Liver (tissue), 9 donors: ENCODE results near the gene ZDHHC19. TPM values are rescaled to one million over a fixed set of nuclear protein-coding genes. Genes with fewer than 3 reads are reported as not detected.

Experiments
- DNase-seq: peaks from one replicate; pipeline ENCODE4 v3.0.0-alpha.2; 2017; ENCODE audit warnings: low spot score
- H3K27ac ChIP-seq, 2 donors: one replicate each; pipeline ENCODE4 v1.7.0; 2013; ENCODE audit warnings: inconsistent platforms in 2 of 2, low read length in 2 of 2, control low read depth in 1 of 2, low read depth in 1 of 2, mild to moderate bottlenecking in 1 of 2
- H3K27me3 ChIP-seq, 4 donors: one replicate each; pipeline versions ENCODE4 v1.6.1 to v1.7.0; 2013; ENCODE audit warnings: low read length in 3 of 4, inconsistent platforms in 1 of 4, mild to moderate bottlenecking in 1 of 4, moderate library complexity in 1 of 4; ENCODE audit not compliant: control insufficient read depth in 4 of 4, insufficient read depth in 4 of 4
- H3K36me3 ChIP-seq, 4 donors: one replicate each; pipeline versions ENCODE4 v1.6.1 to v1.7.0; 2013; ENCODE audit warnings: low read length in 3 of 4, mild to moderate bottlenecking in 3 of 4, low read depth in 1 of 4, moderate library complexity in 1 of 4; ENCODE audit not compliant: control insufficient read depth in 4 of 4, insufficient read depth in 3 of 4
- H3K4me1 ChIP-seq, 4 donors: one replicate each; pipeline versions ENCODE4 v1.6.1 to v1.7.0; 2013; ENCODE audit warnings: low read length in 3 of 4, mild to moderate bottlenecking in 3 of 4, moderate library complexity in 1 of 4; ENCODE audit not compliant: control insufficient read depth in 4 of 4, insufficient read depth in 4 of 4
- H3K4me3 ChIP-seq, 3 donors: one replicate each; pipeline versions ENCODE4 v1.6.1 to v1.7.0; 2013; ENCODE audit warnings: low read length in 3 of 3, control low read depth in 1 of 3, low read depth in 1 of 3, mild to moderate bottlenecking in 1 of 3
- H3K9ac ChIP-seq, 2 donors: one replicate each; pipeline ENCODE4 v1.7.0; 2013; ENCODE audit warnings: low read length in 2 of 2, mild to moderate bottlenecking in 2 of 2, moderate library complexity in 2 of 2, control low read depth in 1 of 2, low read depth in 1 of 2
- H3K9me3 ChIP-seq, 4 donors: one replicate each; pipeline versions ENCODE4 v1.6.1 to v1.7.0; 2013; ENCODE audit warnings: low read length in 3 of 4; ENCODE audit not compliant: control insufficient read depth in 4 of 4
- ATF3 ChIP-seq: IDR thresholded peaks from 2 replicates; pipeline ENCODE4 v1.6.1; 2016; ENCODE audit warnings: antibody characterized with exemption
- EGR1 ChIP-seq, 2 donors: IDR thresholded peaks; 2 replicates each; pipeline ENCODE4 v1.6.1; 2016 to 2018; ENCODE audit warnings: antibody characterized with exemption in 2 of 2, low read depth in 2 of 2
- FOXA1 ChIP-seq: IDR thresholded peaks from 2 replicates; pipeline ENCODE4 v1.6.1; 2016; ENCODE audit warnings: antibody characterized with exemption
- FOXA2 ChIP-seq: IDR thresholded peaks from 2 replicates; pipeline ENCODE4 v1.6.1; 2016; ENCODE audit warnings: antibody characterized with exemption
- GABPA ChIP-seq, 2 donors: IDR thresholded peaks in 1 of 2; conservative IDR thresholded peaks in 1 of 2; 2 replicates each; pipeline ENCODE4 v1.6.1; 2016; ENCODE audit warnings: antibody characterized with exemption in 2 of 2, mild to moderate bottlenecking in 1 of 2, moderate library complexity in 1 of 2
- HNF4A ChIP-seq, 2 donors: conservative IDR thresholded peaks; 2 replicates each; pipeline ENCODE4 v1.6.1; 2016; ENCODE audit warnings: antibody characterized with exemption in 2 of 2, mild to moderate bottlenecking in 2 of 2
- JUND ChIP-seq, 2 donors: IDR thresholded peaks; 2 replicates each; pipeline ENCODE4 v1.6.1; 2016; ENCODE audit warnings: antibody characterized with exemption in 2 of 2
- MAX ChIP-seq: IDR thresholded peaks from 2 replicates; pipeline ENCODE4 v1.6.1; 2016; ENCODE audit warnings: antibody characterized with exemption
- NR2F2 ChIP-seq: IDR thresholded peaks from 2 replicates; pipeline ENCODE4 v1.6.1; 2016; ENCODE audit warnings: antibody characterized with exemption
- RAD21 ChIP-seq, 2 donors: IDR thresholded peaks; 2 replicates each; pipeline ENCODE4 v1.6.1; 2016; ENCODE audit warnings: antibody characterized with exemption in 2 of 2, mild to moderate bottlenecking in 2 of 2
- REST ChIP-seq: IDR thresholded peaks from 2 replicates; pipeline ENCODE4 v1.6.1; 2016; ENCODE audit warnings: antibody characterized with exemption, mild to moderate bottlenecking
- SP1 ChIP-seq: IDR thresholded peaks from 2 replicates; pipeline ENCODE4 v1.6.1; 2018; ENCODE audit warnings: antibody characterized with exemption, mild to moderate bottlenecking
- TAF1 ChIP-seq: conservative IDR thresholded peaks from 2 replicates; pipeline ENCODE4 v1.6.1; 2016; ENCODE audit warnings: antibody characterized with exemption, mild to moderate bottlenecking
- YY1 ChIP-seq: IDR thresholded peaks from 2 replicates; pipeline ENCODE4 v1.6.1; 2016; ENCODE audit warnings: antibody characterized with exemption, mild to moderate bottlenecking
- WGBS: extraction: QIAGEN DNeasy Blood & Tissue Kit; methylation state at CpG from one replicate; pipeline ENCODE4 v1.1.7; 2013; 5-methylcytosine and 5-hydroxymethylcytosine counted together
- polyA plus RNA-seq, 2 donors: library from polyadenylated mRNA; stranded (reverse) in 1 of 2; unstranded in 1 of 2; fragments of 200-250 nt in 1 of 2; fragments of >200 nt in 1 of 2; fragmentation: Nextera tagmentation in 1 of 2; extraction: Ambion mirVana in 1 of 2; gene quantifications; one replicate each; pipeline versions ENCODE4 v1.2.1 to v1.2.3, GENCODE V29; 2013 to 2015
- total RNA-seq, 2 donors: library from RNA; depleted of rRNA; stranded (reverse); fragments of >200 nt; gene quantifications; one replicate each; pipeline ENCODE4 v1.2.3, GENCODE V29; 2014
- donor health status: healthy.
- donor health status: healthy.
- donor health status: healthy.
- donor health status: healthy.
- donor health status: healthy.

The ZDHHC19 gene
- total and polyA plus RNA-seq, 4 donors = 0.42 to 1.5 (median 0.81) TPM

- peaks cover 4 to 43% (median 16%) of the 10 kb centered on the region in 4 donors for H3K36me3 ChIP-seq
- WGBS = 94% methylated on average over 15 of the region's 15 CpGs
- no peaks in the 10 kb centered on the region for H3K27me3 ChIP-seq
- no peak for DNase-seq
- no peak overlapping the region for H3K4me3 ChIP-seq
- no peaks in the 10 kb centered on the region for H3K9me3 ChIP-seq
- H3K27ac ChIP-seq = no peak overlapping the region
- no peaks in the 10 kb centered on the region for H3K4me1 ChIP-seq
- TF ChIP-seq FOXA2 = no peak
- TF ChIP-seq JUND (IDR thresholded peaks at IDR 0.05) = no peak
- no peak for TF ChIP-seq HNF4A (conservative IDR thresholded peaks at IDR 0.05)
- TF ChIP-seq GABPA (IDR thresholded peaks at IDR 0.05 in 1 of 2, conservative IDR thresholded peaks at IDR 0.05 in 1 of 2) = no peak
- no peak for TF ChIP-seq REST
- TF ChIP-seq NR2F2 = no peak
- TF ChIP-seq EGR1 (IDR thresholded peaks at IDR 0.05; ENCODE audit: low read depth in 2 of 2) = no peak
- TF ChIP-seq RAD21 (IDR thresholded peaks at IDR 0.05) = no peak
- no peak for TF ChIP-seq SP1
- TF ChIP-seq FOXA1 = no peak
- no peak for TF ChIP-seq TAF1
- no peak for TF ChIP-seq MAX
- H3K9ac ChIP-seq = no peak overlapping the region
Observed at GRCh38 chr3:196225763-196226364, 14.7 kb upstream of the ZDHHC19 start.

- no peaks in the 10 kb centered on the region for H3K9me3 ChIP-seq
- DNase-seq = no peak
- 94% methylated on average over 10 of the region's 10 CpGs for WGBS
- no peaks in the 10 kb centered on the region for H3K4me1 ChIP-seq
- no peaks in the 10 kb centered on the region for H3K27me3 ChIP-seq
- no peak for TF ChIP-seq EGR1 (IDR thresholded peaks at IDR 0.05; ENCODE audit: low read depth in 2 of 2)
- no peak for TF ChIP-seq YY1
- TF ChIP-seq HNF4A (conservative IDR thresholded peaks at IDR 0.05) = no peak
- TF ChIP-seq REST = no peak
- no peak for TF ChIP-seq ATF3
- no peak for TF ChIP-seq RAD21 (IDR thresholded peaks at IDR 0.05)
- no peak for TF ChIP-seq GABPA (IDR thresholded peaks at IDR 0.05 in 1 of 2, conservative IDR thresholded peaks at IDR 0.05 in 1 of 2)
- TF ChIP-seq NR2F2 = no peak
- no peak overlapping the region for H3K27ac ChIP-seq
- no peak overlapping the region for H3K4me3 ChIP-seq
- H3K9ac ChIP-seq = no peak overlapping the region
- peaks cover 4 to 41% (median 12%) of the 10 kb centered on the region in 4 donors for H3K36me3 ChIP-seq
Observed at GRCh38 chr3:196225086-196225485, 13.9 kb upstream of the ZDHHC19 start.
